ENCODE data around the gene CSRP2. TPM values are rescaled to one million over a fixed set of nuclear protein-coding genes. Genes with fewer than 3 reads are reported as not detected.

Gene CSRP2
- polyA plus RNA-seq, 1 experiment = 81.6 TPM

GRCh38 chr12:76883151-76883550 is 4.3 kb upstream of the CSRP2 start:
- ChIA-PET POLR2A (interaction anchor here (0.6 kb wide), 1 partner anchor 17 kb away, joined by 4 read pairs; no protein-coding TSS in a partner anchor), CTCF (interaction anchor here (0.7 to 1.0 kb wide), 2 partner anchors 10 to 21 kb away, joined by 3 read pairs; no protein-coding TSS in a partner anchor)
- no peak overlapping the region for H3K4me3 ChIP-seq (ENCODE audit: low read depth, low read length)
- no peaks in the 10 kb centered on the region for H3K27me3 ChIP-seq (ENCODE audit: control insufficient read depth, insufficient read depth, low read length)
- H3K36me3 ChIP-seq (ENCODE audit: control insufficient read depth, insufficient read depth, low read length) = no peaks in the 10 kb centered on the region
- DNase-seq (ENCODE audit: low read depth) = no peak
- no peak for TF ChIP-seq CTCF (IDR thresholded peaks at IDR 0.05; ENCODE audit: insufficient read depth, low read depth, low read length)

- TF ChIP-seq CTCF (IDR thresholded peaks at IDR 0.05; ENCODE audit: insufficient read depth, low read depth, low read length) = no peak
- ChIA-PET POLR2A (no interaction called here), CTCF (interaction anchor here (1.0 to 1.1 kb wide), 2 partner anchors 9 to 11 kb away, joined by 3 read pairs; no protein-coding TSS in a partner anchor)
- Histone ChIP-seq H3K27me3 (ENCODE audit: control insufficient read depth, insufficient read depth, low read length) (no peaks in the 10 kb centered on the region), H3K4me3 (ENCODE audit: low read depth, low read length) (no peak overlapping the region), H3K36me3 (ENCODE audit: control insufficient read depth, insufficient read depth, low read length) (no peaks in the 10 kb centered on the region)
- DNase-seq (ENCODE audit: low read depth) = no peak
Observed at GRCh38 chr12:76882367-76882766, 3.5 kb upstream of the CSRP2 start.

GRCh38 chr12:76881142-76881541 is 2.3 kb upstream of the CSRP2 start:
- H3K36me3 ChIP-seq (ENCODE audit: control insufficient read depth, insufficient read depth, low read length) = no peaks in the 10 kb centered on the region
- TF ChIP-seq CTCF (IDR thresholded peaks at IDR 0.05; ENCODE audit: insufficient read depth, low read depth, low read length) = no peak
- ChIA-PET CTCF (interaction anchor here (3.5 kb wide), 1 partner anchor 129 kb away, joined by 15 read pairs; no protein-coding TSS in a partner anchor), POLR2A (no interaction called here)
- DNase-seq (ENCODE audit: low read depth) = no peak
- H3K4me3 ChIP-seq (ENCODE audit: low read depth, low read length) = no peak overlapping the region
- no peaks in the 10 kb centered on the region for H3K27me3 ChIP-seq (ENCODE audit: control insufficient read depth, insufficient read depth, low read length)

GRCh38 chr12:76880519-76881023 is 1.8 kb upstream of the CSRP2 start:
- no peak for TF ChIP-seq CTCF (IDR thresholded peaks at IDR 0.05; ENCODE audit: insufficient read depth, low read depth, low read length)
- ChIA-PET POLR2A (no interaction called here), CTCF (interaction anchor here (2.1 to 3.5 kb wide), 2 partner anchors 10 to 130 kb away, joined by 5 to 15 read pairs; no protein-coding TSS in a partner anchor)
- no peak for DNase-seq (ENCODE audit: low read depth)
- Histone ChIP-seq H3K4me3 (ENCODE audit: low read depth, low read length) (no peak overlapping the region), H3K36me3 (ENCODE audit: control insufficient read depth, insufficient read depth, low read length) (no peaks in the 10 kb centered on the region), H3K27me3 (ENCODE audit: control insufficient read depth, insufficient read depth, low read length) (no peaks in the 10 kb centered on the region)

GRCh38 chr12:76879710-76880518 is 1.1 kb upstream of the CSRP2 start:
- Histone ChIP-seq H3K27me3 (ENCODE audit: control insufficient read depth, insufficient read depth, low read length) (no peaks in the 10 kb centered on the region), H3K4me3 (ENCODE audit: low read depth, low read length) (peak overlapping the region; percentile 82), H3K36me3 (ENCODE audit: control insufficient read depth, insufficient read depth, low read length) (no peaks in the 10 kb centered on the region)
- no peak for TF ChIP-seq CTCF (IDR thresholded peaks at IDR 0.05; ENCODE audit: insufficient read depth, low read depth, low read length)
- CTCF ChIA-PET = interaction anchor here (0.7 to 3.5 kb wide), 4 partner anchors 9 to 130 kb away, joined by 3 to 15 read pairs (median 10); no protein-coding TSS in a partner anchor
- POLR2A ChIA-PET = interaction anchor here (1.3 kb wide), 1 partner anchor 36 kb away, joined by 6 read pairs; no protein-coding TSS in a partner anchor
- DNase-seq (ENCODE audit: low read depth) = no peak
